Measurements from ENCODE around the gene GNMT. TPM values are rescaled to one million over a fixed set of nuclear protein-coding genes. Genes with fewer than 3 reads are reported as not detected.

GNMT gene
- total and polyA plus RNA-seq, 2 of the 8 experiments (the other 6 are each of a cell fraction or from before 2014, with no cell fraction given): 1.8 to 3.4 TPM

DNA sequence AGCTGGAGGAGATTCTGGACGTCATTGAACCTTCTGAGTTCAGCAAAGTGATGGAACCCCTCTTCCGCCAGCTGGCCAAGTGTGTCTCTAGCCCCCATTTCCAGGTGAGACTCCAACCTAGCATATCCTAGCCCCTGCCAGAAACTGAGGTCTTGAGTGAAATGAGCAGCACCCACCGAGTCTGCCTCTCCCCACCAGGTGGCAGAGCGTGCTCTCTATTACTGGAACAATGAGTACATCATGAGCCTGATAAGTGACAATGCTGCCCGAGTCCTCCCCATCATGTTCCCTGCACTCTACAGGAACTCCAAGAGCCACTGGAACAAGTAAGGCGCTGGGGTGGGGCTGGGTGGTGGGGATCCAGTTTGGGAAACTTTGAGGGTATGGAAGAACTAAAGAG, 48.6 kb downstream of the GNMT start:
- no peak overlapping the region for H3K14ac ChIP-seq (ENCODE audit: insufficient read length)
- no peak overlapping the region for H2BK12ac ChIP-seq (ENCODE audit: low read depth, low read length)
- H3K4me1 ChIP-seq (replicated peaks in 1 of 4; ENCODE audit: control insufficient read depth in 3 of 4, insufficient read depth in 4 of 4, low read length in 3 of 4): peaks cover 0 to 5% (median 4%) of the 10 kb centered on the region in 4 experiments; a peak in 5 of 7 replicates
- H3K79me2 ChIP-seq (ENCODE audit: control insufficient read depth in 1 of 2, insufficient read depth in 2 of 2, low read length in 2 of 2): peaks cover 0 to 14% of the 10 kb centered on the region in 2 experiments; a peak in 1 of 4 replicates
- H3K79me1 ChIP-seq (ENCODE audit: low read depth, low read length): peaks cover 8% of the 10 kb centered on the region
- no peak overlapping the region for H4K91ac ChIP-seq (replicated peaks; ENCODE audit: insufficient read length, low read length)
- peaks cover 0 to 11% of the 10 kb centered on the region in 2 experiments for H4K20me1 ChIP-seq (replicated peaks in 1 of 2; ENCODE audit: control insufficient read depth in 1 of 2, insufficient read depth in 2 of 2, low read length in 2 of 2)
- TF ChIP-seq CEBPB (IDR thresholded peaks at IDR 0.05; ENCODE audit: low read depth, low read length) (no peak), RAD21 (IDR thresholded peaks at IDR 0.05 in 1 of 2, conservative IDR thresholded peaks at IDR 0.05 in 1 of 2; ENCODE audit: low read depth in 2 of 2, low read length in 2 of 2) (peak; percentile 16 to 36; a peak in 2 of 4 replicates), CTCF (IDR thresholded peaks at IDR 0.05; ENCODE audit: control extremely low read depth in 1 of 3, insufficient read depth in 1 of 3, low read depth in 1 of 3, low read length in 3 of 3) (peak in 2 of 3 experiments; percentile 48 to 54; a peak in 2 of 4 replicates)
- no peak overlapping the region for H4K8ac ChIP-seq (ENCODE audit: extremely low read depth, insufficient read depth, low read length)
- H3K9ac ChIP-seq (replicated peaks in 1 of 4; ENCODE audit: extremely low read depth in 1 of 4, low read depth in 3 of 4, low read length in 3 of 4): no peak overlapping the region
- H2AFZ ChIP-seq (ENCODE audit: low read length): no peak overlapping the region
- H3K4me3 ChIP-seq (ENCODE audit: extremely low read depth in 1 of 4, insufficient read depth in 2 of 4, low read depth in 3 of 4, low read length in 4 of 4): no peak overlapping the region
- no peak overlapping the region for H3K23ac ChIP-seq (ENCODE audit: insufficient read length)
- no peak overlapping the region for H3K27ac ChIP-seq (ENCODE audit: low read depth, low read length)
- ChIA-PET POLR2A (ENCODE audit: partially characterized antibody) (interaction anchor here (1.0 to 3.6 kb wide), 6 partner anchors 9 to 69 kb away, joined by 3 to 21 read pairs (median 4); partner anchors contain the start of gene GNMT), CTCF (ENCODE audit: partially characterized antibody) (interaction anchor here (0.9 to 6.0 kb wide), 14 partner anchors 9 to 136 kb away, joined by 3 to 33 read pairs (median 5); partner anchors contain the start of genes PEX6 and RRP36)
- no peak for FAIRE-seq
- H3K4ac ChIP-seq (replicated peaks; ENCODE audit: insufficient read length, low read depth, low read length): no peak overlapping the region
- H2AK5ac ChIP-seq (ENCODE audit: low read depth, low read length): no peak overlapping the region
- H3K9me3 ChIP-seq (ENCODE audit: insufficient read depth in 2 of 2, low read depth in 1 of 2, low read length in 1 of 2): no peaks in the 10 kb centered on the region
- H2BK5ac ChIP-seq (ENCODE audit: low read depth, low read length): no peak overlapping the region
- no peak overlapping the region for H2BK120ac ChIP-seq (replicated peaks; ENCODE audit: low read depth, low read length)
- WGBS, 2 experiments (ENCODE audit: extremely low coverage in 1 of 2, insufficient coverage in 1 of 2, insufficient read length in 1 of 2, insufficient replicate concordance in 2 of 2, low coverage in 1 of 2, low lambda C conversion rate in 2 of 2, missing lambda C conversion rate in 1 of 2): 90% methylated on average over 6 of the region's 6 CpGs; no CpG with 5 or more reads in 1 of the 2 experiments
- peaks cover 2% of the 10 kb centered on the region; the same call in 1 of the 2 replicates for H3K23me2 ChIP-seq (ENCODE audit: low read depth, low read length)
- no peak overlapping the region for H3K18ac ChIP-seq (ENCODE audit: extremely low read depth, low read length)
- no peak overlapping the region for H4K5ac ChIP-seq (ENCODE audit: insufficient read length, low read depth, low read length)
- no peak overlapping the region for H3K56ac ChIP-seq (replicated peaks; ENCODE audit: insufficient read length, low read depth, low read length)
- no peak overlapping the region for H3K4me2 ChIP-seq (ENCODE audit: insufficient read depth in 1 of 2, low read depth in 2 of 2, low read length in 2 of 2)
- H2BK20ac ChIP-seq (ENCODE audit: low read length): no peak overlapping the region
- H2BK15ac ChIP-seq (ENCODE audit: low read length): no peak overlapping the region
- H3K27me3 ChIP-seq (replicated peaks in 1 of 4; ENCODE audit: control insufficient read depth in 3 of 4, extremely low read depth in 1 of 4, insufficient read depth in 3 of 4, low read length in 3 of 4): no peaks in the 10 kb centered on the region
- peaks cover 16 to 61% (median 38%) of the 10 kb centered on the region in 4 experiments for H3K36me3 ChIP-seq (ENCODE audit: control insufficient read depth in 2 of 4, insufficient read depth in 4 of 4, low read length in 3 of 4)
- no peak for DNase-seq (ENCODE audit: low read depth in 1 of 2, low spot score in 2 of 2)

Measured in H1 (cell line).